GM18519 (cell line): ENCODE data around the gene CCDC127.
"Not testable (repeated sequence)": the region's sequence is repeated elsewhere in the genome, so short reads cannot be mapped to it uniquely, and the experiment has no call there.

ENCODE experiments used
- ATAC-seq: cut with Tn5 transposase; IDR thresholded peaks from one replicate; pipeline ENCODE4 v1.9.1; 2021; ENCODE audit warnings: mild to moderate bottlenecking, moderate library complexity; ENCODE audit not compliant: unreplicated experiment, low FRiP score

The CCDC127 gene

GRCh38 chr5:235527-235926 lies 17.6 kb upstream of the CCDC127 start:
- not testable (repeated sequence) for ATAC-seq

- ATAC-seq = no peak
Measured at GRCh38 chr5:234450-234849, 16.5 kb upstream of the CCDC127 start.

GRCh38 chr5:233426-233825 lies 15.5 kb upstream of the CCDC127 start:
- not testable (repeated sequence) for ATAC-seq

GRCh38 chr5:231661-232060 lies 13.7 kb upstream of the CCDC127 start:
- ATAC-seq = no peak

GRCh38 chr5:230711-231110 lies 12.8 kb upstream of the CCDC127 start:
- ATAC-seq = no peak

- no peak for ATAC-seq
Measured at GRCh38 chr5:228886-229285, 10.9 kb upstream of the CCDC127 start.

GRCh38 chr5:227375-227774 lies 9.4 kb upstream of the CCDC127 start:
- ATAC-seq = not testable (repeated sequence)

- ATAC-seq = no peak
Measured at GRCh38 chr5:225334-225733, 7.4 kb upstream of the CCDC127 start.

- no peak for ATAC-seq
Measured at GRCh38 chr5:223791-224190, 5.8 kb upstream of the CCDC127 start.

GRCh38 chr5:222951-223715 lies 5.2 kb upstream of the CCDC127 start:
- ATAC-seq = not testable (repeated sequence)

- no peak for ATAC-seq
Measured at GRCh38 chr5:219991-220390, 2.0 kb upstream of the CCDC127 start.

GRCh38 chr5:219460-219863 lies 1.5 kb upstream of the CCDC127 start:
- no peak for ATAC-seq

GRCh38 chr5:218457-219291 lies 721 bp upstream of the CCDC127 start:
- peak; percentile 14 for ATAC-seq

- not testable (repeated sequence) for ATAC-seq
Measured at GRCh38 chr5:216076-216475, 1.9 kb downstream of the CCDC127 start.

- not testable (repeated sequence) for ATAC-seq
Measured at GRCh38 chr5:215256-215655, 2.7 kb downstream of the CCDC127 start.

GRCh38 chr5:213803-214395 lies 4.1 kb downstream of the CCDC127 start:
- no peak for ATAC-seq

- no peak for ATAC-seq
Measured at GRCh38 chr5:208449-209114, 9.4 kb downstream of the CCDC127 start.

- ATAC-seq = no peak
Measured at GRCh38 chr5:207599-207998, 10.4 kb downstream of the CCDC127 start.

- no peak for ATAC-seq
Measured at GRCh38 chr5:206927-207536, 10.9 kb downstream of the CCDC127 start.

GRCh38 chr5:206406-206805 lies 11.5 kb downstream of the CCDC127 start:
- ATAC-seq = no peak
